ENCODE data around the gene SHH. TPM values are rescaled to one million over a fixed set of nuclear protein-coding genes. Genes with fewer than 3 reads are reported as not detected.

The SHH gene
- total and polyA plus RNA-seq, 2 of the 13 experiments (the other 11 are each of a cell fraction or from before 2014, with no cell fraction given): 1.9 to 3.4 TPM

GRCh38 chr7:155807789-155808548 lies 4.3 kb downstream of the SHH start (continued):
- TF ChIP-seq KLF13 (CRISPR knock-in tag; IDR thresholded peaks at IDR 0.05): no peak
- no peak for TF ChIP-seq KDM4B (CRISPR knock-in tag; IDR thresholded peaks at IDR 0.05)
- TF ChIP-seq HIVEP1 (CRISPR knock-in tag; IDR thresholded peaks at IDR 0.05): peak; percentile 55; the same call in 1 of the 2 replicates
- no peak for TF ChIP-seq AHDC1 (CRISPR knock-in tag; IDR thresholded peaks at IDR 0.05; ENCODE audit: borderline replicate concordance)
- TF ChIP-seq GATA4 (IDR thresholded peaks at IDR 0.05; ENCODE audit: borderline replicate concordance, low read depth): no peak
- TF ChIP-seq GMEB1 (CRISPR knock-in tag; IDR thresholded peaks at IDR 0.05; ENCODE audit: borderline replicate concordance): 0 out of 2 replicates have a peak, but pooled peaks have one; percentile 31
- no peak for TF ChIP-seq ZFYVE20 (CRISPR knock-in tag; IDR thresholded peaks at IDR 0.05; ENCODE audit: borderline replicate concordance, low read depth)
- no peak for TF ChIP-seq ETV5 (CRISPR knock-in tag; IDR thresholded peaks at IDR 0.05; ENCODE audit: borderline replicate concordance)
- TF ChIP-seq NCOA5 (CRISPR knock-in tag; IDR thresholded peaks at IDR 0.05): no peak
- no peak for TF ChIP-seq IRF2 (CRISPR knock-in tag; IDR thresholded peaks at IDR 0.05)
- TF ChIP-seq CREB1 (IDR thresholded peaks at IDR 0.05): no peak
- peak; percentile 43 for TF ChIP-seq CREB1 (CRISPR knock-in tag; IDR thresholded peaks at IDR 0.05)
- no peak for TF ChIP-seq SMARCC2 (IDR thresholded peaks at IDR 0.05)
- no peak for TF ChIP-seq DZIP1 (CRISPR knock-in tag; IDR thresholded peaks at IDR 0.05)
- no peak for TF ChIP-seq THAP8 (CRISPR knock-in tag; IDR thresholded peaks at IDR 0.05; ENCODE audit: borderline replicate concordance)
- peak; percentile 34; the same call in 1 of the 2 replicates for TF ChIP-seq DRAP1 (CRISPR knock-in tag; IDR thresholded peaks at IDR 0.05)

Data from HepG2 (cell line).